AG08395 (cell line): ENCODE measurements around the gene GLRA2.

Experiments
- DNase-seq: peaks from one replicate; pipeline ENCODE4 v3.0.0; 2012; ENCODE audit warnings: mixed read lengths, low spot score

The GLRA2 gene

GRCh38 chrX:14700982-14701381 is 171.6 kb downstream of the GLRA2 start:
- DNase-seq = no peak

GRCh38 chrX:14702145-14702544 is 172.8 kb downstream of the GLRA2 start:
- DNase-seq = no peak

- DNase-seq = no peak
These were observed 182.8 kb downstream of the GLRA2 start for GRCh38 chrX:14712096-14712495.

GRCh38 chrX:14717949-14718348 is 188.6 kb downstream of the GLRA2 start:
- no peak for DNase-seq

GRCh38 chrX:14718403-14718802 is 189.1 kb downstream of the GLRA2 start:
- no peak for DNase-seq

- DNase-seq = no peak
These were observed 199.7 kb downstream of the GLRA2 start for GRCh38 chrX:14729058-14729457.

- no peak for DNase-seq
These were observed 209.3 kb downstream of the GLRA2 start for GRCh38 chrX:14738643-14739042.

GRCh38 chrX:14753441-14753840 is 224.1 kb downstream of the GLRA2 start:
- no peak for DNase-seq

- DNase-seq = no peak
These were observed 228.7 kb downstream of the GLRA2 start for GRCh38 chrX:14758029-14758491.

- no peak for DNase-seq
These were observed 246.1 kb downstream of the GLRA2 start for GRCh38 chrX:14775416-14775815.

- no peak for DNase-seq
These were observed 247.6 kb downstream of the GLRA2 start for GRCh38 chrX:14776901-14777300.

- peak; percentile 24 for DNase-seq
These were observed 248.2 kb downstream of the GLRA2 start for GRCh38 chrX:14777525-14777924.

GRCh38 chrX:14779580-14779979 is 250.2 kb downstream of the GLRA2 start:
- no peak for DNase-seq
